DMS79 treated with DMSO at 0.1 percent for 48 hours (cell line): Measurements from ENCODE around the gene EML4.
"Not testable (repeated sequence)": the region's sequence is repeated elsewhere in the genome, so short reads cannot be mapped to it uniquely, and the experiment has no call there.

Source experiments
- DNase-seq: peaks from one replicate; lab custom pipeline; 2025; lab: John Stamatoyannopoulos, UW

EML4 gene

GRCh38 chr2:42172020-42172419 lies 2.9 kb downstream of the EML4 start:
- no peak for DNase-seq

DNA sequence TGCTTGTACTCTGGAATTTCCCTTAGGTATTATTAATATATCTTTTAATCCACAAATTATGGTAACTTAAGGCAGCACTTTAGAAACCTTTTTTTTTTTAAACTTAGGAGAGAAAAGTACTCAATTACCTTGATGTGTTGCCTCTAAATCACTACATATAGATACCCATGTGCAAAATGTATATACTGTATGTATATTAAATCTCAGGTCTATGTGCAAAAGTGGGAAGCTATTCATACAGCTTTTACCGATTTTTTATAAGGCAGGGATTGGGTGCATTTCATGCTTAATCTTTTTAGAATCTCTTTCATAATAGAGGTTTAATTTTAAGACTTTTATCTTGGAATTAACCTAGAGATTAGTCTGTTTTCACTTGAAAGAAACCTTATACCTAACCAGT lies 3.4 kb downstream of the EML4 start:
- DNase-seq: no peak

GRCh38 chr2:42173467-42173866 lies 4.3 kb downstream of the EML4 start:
- not testable (repeated sequence) for DNase-seq

DNA sequence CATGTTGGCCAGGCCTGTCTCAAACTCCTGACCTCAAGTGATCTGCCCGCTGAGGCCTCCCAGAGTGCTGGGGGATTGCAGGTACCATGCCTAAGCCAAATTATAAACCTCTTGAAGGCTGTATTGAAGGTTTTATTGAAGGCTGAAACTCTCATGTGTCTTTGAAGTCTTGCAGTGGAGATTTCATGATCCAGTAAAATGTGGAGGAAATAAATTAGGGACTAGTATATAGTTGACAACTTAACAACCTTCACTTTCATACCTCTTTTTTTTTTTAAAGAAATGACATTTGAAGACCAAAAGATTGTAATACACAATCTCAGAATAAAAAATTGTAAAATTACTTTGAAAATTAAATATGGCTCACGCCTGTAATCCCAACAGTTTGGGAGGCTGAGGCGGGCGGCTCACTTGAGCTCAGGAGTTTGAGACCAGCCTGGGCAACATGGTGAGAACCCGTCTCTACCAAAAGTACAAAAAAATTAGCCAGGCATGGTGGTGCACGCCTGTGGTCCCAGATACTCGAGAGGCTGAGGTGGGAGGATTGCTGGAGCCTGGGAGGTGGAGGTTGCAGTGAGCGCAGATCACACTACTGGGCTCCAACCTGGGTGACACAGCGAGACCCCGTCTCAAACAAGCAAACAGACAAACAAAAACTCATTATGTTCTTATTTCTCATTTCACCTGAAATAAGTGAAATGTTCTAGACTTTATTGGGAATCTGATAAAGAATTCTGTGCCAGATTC lies 8.0 kb downstream of the EML4 start:
- no peak for DNase-seq

GRCh38 chr2:42178335-42178734 lies 9.2 kb downstream of the EML4 start:
- DNase-seq: no peak

GRCh38 chr2:42180300-42180699 lies 11.1 kb downstream of the EML4 start:
- no peak for DNase-seq

DNA sequence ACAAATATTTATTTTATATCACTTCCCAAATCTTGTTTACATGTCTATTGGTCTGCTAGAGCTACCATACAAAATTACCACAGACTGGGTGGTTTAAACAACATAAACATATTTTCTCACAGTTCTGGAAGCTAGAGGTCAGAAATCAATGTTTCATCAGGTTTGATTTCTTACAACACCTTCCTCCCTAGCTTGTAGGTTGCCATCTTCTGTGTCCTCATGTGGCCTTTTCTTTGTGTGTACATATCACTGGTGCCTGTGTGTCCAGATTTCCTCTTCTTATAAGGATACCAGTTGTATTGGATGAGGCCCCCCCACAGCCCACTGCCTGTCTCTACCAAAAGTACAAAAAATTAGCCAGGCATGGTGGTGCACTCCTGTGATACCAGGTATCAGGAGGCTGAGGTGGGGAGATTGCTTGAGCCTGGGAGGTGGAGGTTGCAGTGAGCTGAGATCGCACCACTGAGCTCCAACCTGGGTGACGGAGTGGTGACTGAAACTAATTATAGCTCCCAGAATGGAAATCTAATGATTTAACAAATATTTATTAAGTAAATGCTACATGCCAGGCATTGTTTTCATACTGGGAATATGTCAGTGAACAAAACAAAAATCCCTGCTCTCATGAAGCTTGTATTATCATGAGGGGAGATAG lies 13.6 kb downstream of the EML4 start:
- no peak for DNase-seq

- no peak for DNase-seq
These were observed 14.6 kb downstream of the EML4 start for GRCh38 chr2:42183775-42184174.

GRCh38 chr2:42184346-42184745 lies 15.2 kb downstream of the EML4 start:
- DNase-seq: no peak

DNA sequence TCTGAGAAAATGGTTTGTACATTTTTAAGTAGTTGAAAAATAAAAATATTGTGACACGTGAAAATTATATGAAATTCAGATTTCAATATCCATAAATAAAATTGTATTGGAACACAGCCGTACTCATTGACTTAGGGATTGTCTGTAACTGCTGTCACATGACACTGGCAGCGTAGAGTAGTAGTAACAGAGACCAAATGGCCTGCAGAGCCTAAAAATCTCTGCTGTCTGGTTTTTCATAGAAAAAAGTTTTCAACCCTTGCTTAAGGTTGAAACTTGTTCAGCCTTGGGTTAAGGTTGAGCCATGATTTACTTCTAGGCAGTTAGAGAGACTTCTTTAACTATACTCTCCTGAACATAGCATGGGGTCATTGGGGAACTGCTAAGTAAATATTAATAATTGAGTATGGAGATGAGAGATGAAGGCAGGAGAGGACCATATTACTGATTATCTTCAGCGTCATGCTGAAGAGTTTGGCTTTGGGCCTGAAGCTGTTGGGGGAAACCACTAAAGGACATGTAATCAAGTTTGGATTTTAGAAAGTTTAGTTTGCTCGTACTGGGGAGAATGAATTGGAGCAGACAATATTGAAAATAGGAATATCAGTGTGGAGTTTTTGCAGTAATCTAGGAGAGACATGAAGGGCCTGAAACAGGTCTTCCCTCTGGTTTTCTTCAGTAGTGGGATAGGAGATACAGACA lies 16.2 kb downstream of the EML4 start:
- DNase-seq: no peak

GRCh38 chr2:42186366-42186765 lies 17.2 kb downstream of the EML4 start:
- no peak for DNase-seq

GRCh38 chr2:42186945-42187632 lies 17.9 kb downstream of the EML4 start:
- no peak for DNase-seq

- DNase-seq: no peak
These were observed 18.7 kb downstream of the EML4 start for GRCh38 chr2:42187886-42188285.

GRCh38 chr2:42189235-42189566 lies 20.0 kb downstream of the EML4 start:
- DNase-seq: no peak

- DNase-seq: no peak
These were observed 21.0 kb downstream of the EML4 start for GRCh38 chr2:42190191-42190590.

DNA sequence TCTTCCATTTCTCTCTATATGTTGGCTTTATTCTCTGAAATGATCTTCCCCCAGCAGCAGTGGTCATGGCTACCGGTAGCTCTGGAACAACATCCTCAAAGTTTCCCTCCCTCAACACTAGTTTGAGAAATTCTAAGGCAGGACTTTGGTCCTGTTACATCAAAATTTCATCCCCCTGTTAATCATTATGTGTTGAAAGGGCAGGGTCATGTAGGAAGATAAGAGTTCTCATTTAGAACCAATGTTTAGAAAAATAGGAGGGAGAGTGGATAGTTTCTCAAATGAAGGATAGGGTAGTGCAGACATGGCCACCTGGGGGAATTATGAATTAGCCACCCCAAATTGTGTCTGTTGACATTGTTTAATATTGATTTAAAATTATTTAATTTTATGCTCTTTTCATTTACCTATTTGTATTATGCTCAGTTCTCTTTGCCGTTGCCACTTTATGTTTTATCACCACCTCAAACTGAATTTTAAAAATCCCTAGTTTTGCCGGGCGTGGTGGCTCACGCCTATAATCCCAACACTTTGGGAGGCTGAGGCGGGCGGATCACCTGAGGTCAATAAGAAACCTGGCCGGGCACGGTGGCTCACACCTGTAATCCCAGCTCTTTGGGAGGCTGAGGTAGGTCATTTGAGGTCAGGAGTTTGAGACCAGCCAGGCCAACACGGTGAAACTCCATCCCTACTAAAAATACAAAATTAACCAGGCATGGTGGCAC lies 22.3 kb downstream of the EML4 start:
- no peak for DNase-seq

DNA sequence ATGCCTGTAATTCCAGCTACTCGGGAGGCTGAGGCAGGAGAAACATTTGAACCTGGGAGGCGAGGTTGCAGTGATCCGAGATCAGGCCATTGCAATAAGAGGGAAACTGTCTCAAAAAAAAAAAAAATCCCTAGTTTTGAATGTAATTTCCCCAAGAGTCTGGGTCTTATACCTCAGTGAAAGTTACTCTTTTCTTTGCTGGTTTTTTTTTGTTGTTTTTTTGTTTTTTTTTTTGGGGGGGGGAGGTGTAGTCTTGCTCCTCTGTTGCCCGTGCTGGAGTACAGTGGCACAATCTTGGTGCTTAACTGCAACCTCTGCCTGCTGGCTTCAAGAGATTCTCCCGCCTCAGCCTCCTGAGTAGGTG lies 22.8 kb downstream of the EML4 start:
- DNase-seq: no peak

GRCh38 chr2:42192652-42193566 lies 23.8 kb downstream of the EML4 start:
- no peak for DNase-seq

GRCh38 chr2:42193722-42194187 lies 24.6 kb downstream of the EML4 start:
- DNase-seq: no peak

GRCh38 chr2:42194428-42194827 lies 25.3 kb downstream of the EML4 start:
- DNase-seq: no peak

DNA sequence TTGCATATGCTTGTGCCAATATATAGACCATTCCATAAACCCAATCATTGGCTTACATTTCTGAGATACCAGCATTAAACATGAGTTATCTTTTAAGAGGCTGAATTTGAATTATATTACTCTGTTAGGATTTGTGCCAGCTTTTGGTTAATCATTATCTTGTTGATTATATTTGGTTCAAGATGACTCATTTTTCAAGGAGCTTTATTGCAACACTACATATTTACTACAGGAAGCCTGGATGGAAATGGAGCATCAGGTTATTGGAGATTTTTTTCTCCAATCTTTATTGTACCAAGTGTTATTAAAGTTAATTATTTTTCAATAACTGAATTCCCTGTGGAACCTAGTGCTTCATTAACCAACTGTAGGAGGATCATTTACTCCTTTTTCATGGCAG lies 26.4 kb downstream of the EML4 start:
- no peak for DNase-seq
